ENCODE measurements around the gene SLC2A11. TPM values are rescaled to one million over a fixed set of nuclear protein-coding genes. Genes with fewer than 3 reads are reported as not detected.
"Not testable (repeated sequence)": the region's sequence is repeated elsewhere in the genome, so short reads cannot be mapped to it uniquely, and the experiment has no call there.

Gene SLC2A11
- total RNA-seq, 1 donor from 2014 or later: 4.2 TPM

DNA sequence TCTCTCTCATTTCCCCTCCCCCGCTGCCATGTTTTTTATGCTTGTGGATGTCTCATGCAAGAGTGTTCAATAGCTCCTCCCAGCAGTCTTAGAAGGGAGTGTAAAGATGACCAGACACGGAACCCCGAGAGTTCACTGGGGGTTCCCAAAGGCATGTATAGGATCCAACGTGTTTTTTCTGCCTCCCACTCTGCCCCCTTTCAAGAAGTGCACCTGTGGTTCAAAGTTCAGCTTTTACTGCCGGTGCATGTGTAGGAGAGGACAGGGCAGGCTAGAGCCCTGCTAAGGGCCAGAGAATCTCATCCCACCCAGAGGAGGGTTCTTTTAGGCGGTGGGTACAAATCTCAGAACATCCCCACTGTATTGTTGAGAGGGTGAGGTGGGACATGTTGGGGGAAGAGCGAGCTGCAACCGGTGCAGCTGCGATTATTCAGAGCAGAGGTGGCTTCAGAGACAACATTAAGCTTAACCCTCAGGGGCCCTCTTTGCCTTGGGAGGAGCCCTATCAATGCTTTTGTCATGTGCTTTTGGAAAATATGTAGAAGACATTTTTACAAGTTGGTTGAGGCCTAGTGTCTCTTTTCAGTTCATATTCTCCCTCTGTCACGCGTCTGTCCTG lies 51.0 kb downstream of the SLC2A11 start:
- DNase-seq: no peak

DNA sequence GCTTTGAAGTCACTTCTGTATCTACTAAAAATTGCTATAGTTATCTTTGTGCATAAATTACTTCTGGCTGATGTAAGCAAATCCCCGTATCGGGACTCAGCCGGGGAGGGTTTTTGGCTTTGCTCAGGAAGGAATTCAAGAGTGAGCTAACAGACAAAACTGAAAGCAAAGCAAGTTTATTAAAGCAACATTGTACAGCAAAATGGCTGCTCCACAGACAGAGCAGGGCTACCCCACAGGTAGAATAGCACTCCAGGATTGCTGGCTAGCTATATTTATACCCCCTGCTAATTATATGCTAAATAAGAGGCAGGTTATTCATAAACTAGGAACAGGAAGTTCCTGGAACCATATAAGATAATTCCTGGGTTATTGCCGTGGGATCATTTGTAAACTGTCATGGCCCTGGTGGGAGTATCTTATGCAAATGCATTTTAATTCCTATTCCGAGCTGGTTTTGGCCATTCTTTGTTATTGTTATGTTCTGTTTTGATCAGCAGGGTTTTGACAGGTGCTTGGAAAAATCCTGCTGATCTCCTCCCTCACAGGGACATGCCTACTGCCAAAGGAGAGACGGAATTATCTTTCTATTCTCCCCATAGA lies 51.7 kb downstream of the SLC2A11 start:
- DNase-seq: peak; percentile 39

DNA sequence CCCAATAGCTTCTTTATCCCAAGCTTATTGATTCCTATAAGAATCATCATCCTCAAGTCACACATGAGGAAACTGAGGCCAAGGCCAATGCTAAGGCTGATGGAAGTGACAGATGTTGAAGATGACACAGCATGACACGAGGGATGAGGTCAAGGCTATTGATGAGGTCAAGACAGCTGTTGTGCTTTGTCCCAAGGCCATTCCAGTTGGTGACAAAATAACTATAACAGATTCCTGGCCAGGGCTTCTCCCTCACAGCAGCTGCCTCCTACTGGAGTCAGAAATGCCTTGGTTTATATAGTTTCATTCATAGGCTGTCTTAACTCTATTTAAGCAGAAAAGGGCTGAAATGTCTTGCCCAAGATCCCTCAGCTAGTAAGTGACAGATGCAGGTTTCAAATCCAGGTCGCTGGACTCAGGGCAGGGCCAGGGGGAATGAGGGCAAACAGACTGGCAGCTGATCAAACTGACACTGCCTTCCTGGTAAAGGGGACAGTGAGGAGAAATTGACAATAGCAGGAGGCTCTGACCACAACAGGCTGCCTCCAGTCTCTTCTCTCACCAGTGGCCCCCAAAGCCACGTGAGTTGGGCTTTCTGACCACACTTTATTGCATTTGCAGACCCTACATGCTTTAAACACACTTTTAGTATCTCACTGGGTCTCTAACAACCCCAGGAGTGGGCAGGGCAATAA lies 53.0 kb downstream of the SLC2A11 start:
- no peak for DNase-seq

DNA sequence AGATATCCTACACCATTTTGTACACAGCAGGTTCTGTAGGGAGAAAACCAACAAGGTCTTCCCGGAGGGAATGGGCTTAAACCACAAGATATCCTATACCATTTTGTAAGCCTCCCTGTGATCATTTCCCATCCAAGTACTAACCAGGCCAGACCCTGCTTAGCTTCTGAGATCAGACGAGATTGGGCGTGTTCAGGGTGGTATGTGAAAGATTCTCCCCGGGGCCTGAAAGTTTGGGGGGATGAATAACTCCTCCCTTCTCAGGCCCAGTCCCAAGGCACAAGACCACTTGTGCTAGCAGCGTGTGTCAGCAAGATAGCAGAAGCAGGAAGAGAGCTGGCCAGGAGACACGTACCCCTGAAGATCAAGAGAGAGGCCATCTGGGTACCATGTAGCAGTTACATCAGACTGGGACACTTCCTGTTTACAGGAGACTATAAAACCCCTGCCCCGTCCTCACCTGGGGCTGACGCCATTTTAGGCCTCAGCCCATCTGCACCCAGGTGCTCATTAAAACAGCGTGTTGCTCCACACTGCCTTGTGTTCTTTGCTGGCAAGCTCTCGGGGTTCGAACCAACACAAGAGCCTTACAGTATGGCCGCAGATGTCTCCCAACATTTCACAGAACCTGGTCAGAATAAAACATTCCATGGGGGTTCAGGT lies 53.8 kb downstream of the SLC2A11 start:
- DNase-seq: no peak

DNA sequence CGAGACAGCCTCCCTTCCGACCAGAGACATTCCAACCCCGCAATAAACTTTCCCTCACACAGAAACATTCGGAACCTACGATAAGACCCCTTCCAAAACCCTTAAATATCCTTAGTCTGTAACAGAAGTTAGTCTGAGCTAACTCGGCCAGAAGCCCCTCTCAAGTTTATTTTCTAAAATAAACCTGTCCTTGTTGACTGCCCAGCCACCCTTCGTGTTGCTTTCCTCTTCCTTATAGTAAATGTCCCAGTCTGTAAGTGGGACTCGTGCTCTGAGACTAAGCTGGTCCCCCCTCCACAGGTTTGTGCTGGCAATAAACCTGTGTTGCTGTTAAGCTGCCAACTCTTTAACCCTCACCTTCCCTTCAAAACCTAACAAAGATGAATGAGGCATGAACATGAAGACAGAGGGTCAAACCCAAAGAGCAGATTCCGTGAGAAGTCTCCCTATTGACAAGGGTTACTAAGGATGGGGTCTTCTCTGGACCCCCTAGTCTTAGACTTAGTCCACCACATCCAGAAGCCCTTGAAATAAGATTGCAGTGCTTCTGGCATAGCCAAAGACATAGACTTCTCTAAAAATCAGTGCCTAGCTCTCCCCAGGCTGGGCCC lies 54.7 kb downstream of the SLC2A11 start:
- no peak for DNase-seq

DNA sequence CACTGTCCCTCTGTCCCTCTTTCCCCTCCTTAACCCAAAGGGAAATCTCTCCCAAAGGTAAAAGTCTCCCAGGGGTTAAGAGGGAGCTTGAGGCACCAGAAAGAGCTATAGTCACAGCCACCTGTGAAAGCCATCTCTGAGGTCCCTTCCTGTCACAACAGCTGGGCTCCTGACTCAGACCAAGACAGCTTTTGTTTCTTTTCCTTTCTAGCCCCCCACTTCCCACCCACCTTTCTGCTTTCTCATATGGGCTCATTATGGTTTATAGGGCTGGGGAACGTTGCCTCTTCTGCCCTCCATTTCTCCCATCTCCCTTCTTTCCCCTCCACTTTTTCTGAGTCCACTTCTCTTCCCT lies 55.6 kb downstream of the SLC2A11 start:
- DNase-seq: no peak

DNA sequence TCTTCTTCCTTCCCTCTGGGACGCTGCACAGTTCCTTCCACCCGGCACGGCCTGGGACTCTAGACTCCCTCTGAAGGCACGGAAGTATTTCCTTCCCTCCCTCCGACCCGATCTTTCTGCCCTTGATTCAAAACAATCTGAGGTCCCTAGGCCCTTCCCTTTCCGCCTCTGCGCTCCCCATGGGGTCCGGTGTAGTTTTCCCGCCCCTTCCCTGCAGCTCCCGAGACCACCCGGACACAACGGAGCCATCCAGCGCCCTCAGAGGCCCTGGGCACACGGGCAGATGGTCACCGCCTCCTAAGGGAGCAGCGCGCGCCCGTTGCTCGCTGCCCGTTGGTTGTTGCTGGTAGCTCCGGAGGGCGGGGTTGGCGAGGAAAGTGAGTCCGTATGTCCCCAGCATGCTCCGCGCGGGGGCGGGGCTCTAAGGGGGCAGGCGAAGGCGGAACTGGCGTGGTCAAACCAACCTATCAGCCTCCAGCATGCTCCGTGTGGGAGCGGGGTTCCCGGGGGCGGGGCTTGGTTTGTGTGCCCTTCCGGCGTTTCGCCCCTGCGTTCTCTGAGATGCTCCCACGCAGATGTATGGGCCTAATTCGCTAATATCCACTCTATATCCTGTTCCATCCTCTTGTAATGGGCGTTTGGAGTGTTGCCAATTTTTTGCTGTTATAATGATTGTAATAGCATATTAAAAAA lies 56.1 kb downstream of the SLC2A11 start:
- DNase-seq: peak; percentile 97

DNA sequence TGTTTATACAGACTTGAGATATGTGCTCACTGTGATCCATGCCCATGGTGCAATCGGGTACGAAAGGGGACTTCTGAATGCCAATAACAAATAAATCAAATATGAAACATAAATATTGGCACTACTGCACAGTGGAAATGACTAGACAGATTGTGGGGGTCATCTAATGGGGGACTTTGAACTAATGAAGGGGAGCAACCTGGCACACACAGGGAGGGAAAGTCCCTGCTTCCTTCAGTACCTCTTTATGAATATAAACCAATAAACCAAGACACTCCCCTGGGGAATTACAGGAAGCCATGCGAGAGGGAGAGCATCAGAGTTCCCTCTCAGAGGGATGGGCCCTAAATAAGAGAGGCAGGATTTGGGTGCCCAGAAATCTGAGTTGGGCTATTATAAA lies 57.6 kb downstream of the SLC2A11 start:
- DNase-seq: no peak

DNA sequence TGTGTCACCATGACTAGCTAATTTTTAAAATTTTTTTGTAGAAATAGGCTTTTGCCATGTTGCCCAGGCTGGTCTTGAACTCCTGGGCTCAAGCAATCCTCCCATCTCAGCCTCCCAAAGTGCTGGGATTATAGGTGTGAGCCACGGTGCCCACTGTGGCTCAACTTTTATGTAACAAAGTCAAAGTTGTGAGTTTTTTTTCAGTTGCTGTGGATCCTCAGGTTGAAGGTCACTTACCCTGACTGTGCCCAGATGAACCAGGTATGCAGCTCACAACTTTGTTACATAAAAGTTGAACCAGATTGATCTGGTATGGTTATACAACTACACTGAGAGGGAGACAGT lies 62.6 kb downstream of the SLC2A11 start:
- DNase-seq: not testable (repeated sequence)

DNA sequence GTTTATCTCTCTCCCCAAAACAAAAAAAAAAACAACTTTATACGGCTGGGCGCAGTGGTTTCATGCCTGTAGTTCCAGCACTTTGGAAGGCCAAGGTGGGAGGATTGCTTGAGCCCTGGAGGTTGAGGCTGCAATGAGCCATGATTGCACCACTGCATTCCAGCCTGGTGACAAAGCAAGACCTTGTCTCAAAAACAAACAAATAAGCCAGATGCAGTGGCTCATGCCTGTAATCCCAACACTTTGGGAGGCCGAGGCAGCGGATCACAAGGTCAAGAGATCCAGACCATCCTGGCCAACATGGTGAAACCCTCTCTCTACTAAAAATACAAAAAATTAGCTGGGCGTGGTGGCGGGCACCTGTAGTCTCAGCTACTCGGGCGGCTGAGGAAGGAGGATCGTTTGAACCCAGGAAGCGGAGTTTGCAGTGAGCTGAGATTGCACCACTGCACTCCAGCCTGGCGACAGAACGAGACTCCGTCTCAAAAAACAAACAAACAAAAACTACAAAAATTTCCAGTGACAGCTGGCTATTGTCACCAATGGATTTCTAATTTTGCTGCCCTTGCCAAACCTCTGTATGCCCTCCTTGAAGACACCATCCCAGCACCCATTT lies 64.0 kb downstream of the SLC2A11 start:
- DNase-seq: not testable (repeated sequence)

DNA sequence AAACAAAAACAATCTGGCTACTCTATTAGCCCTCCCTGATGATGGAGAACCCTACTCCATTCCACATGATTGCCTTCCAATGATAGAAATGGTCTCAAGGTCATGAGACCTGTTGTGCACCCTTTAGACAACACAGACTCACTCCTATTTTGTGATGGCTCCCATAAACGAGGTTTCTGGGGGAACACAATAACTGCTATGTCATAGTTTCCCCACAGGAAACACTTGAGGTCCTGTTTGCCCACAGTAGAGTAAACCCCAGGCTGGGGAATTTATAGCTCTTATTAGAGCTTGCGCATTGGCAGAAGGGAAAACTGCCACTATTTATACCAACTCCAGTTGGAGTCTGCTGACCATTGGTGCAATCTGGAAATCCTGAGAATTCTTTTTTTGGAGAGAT lies 65.2 kb downstream of the SLC2A11 start:
- no peak for DNase-seq

DNA sequence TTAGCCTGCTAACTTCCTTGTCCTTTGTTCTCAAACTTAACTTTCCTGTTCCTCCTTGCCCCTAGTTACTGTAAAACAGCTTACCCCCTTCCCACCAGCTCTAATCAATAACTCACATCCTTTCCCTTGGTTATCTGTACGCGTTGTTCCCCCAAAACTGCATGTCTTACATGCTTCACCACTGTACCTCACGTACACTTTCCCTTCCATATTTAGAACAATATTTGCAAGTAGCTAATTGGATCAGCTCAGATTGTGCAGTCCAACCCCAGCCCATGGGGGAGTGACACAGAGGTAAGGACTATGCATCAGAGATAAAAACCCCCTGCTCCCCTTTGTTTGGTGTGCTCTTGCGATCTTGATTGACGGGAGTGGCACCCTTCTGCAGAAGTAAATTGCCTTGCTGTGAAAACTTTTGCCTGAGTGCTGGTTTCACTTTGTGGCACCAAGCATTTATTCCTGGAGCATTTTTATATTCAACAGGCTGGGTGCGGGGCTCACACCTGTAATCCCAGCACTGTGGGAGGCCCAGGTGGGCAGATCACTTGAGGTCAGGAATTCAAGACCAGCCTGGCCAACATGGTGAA lies 67.4 kb downstream of the SLC2A11 start:
- DNase-seq: no peak

DNA sequence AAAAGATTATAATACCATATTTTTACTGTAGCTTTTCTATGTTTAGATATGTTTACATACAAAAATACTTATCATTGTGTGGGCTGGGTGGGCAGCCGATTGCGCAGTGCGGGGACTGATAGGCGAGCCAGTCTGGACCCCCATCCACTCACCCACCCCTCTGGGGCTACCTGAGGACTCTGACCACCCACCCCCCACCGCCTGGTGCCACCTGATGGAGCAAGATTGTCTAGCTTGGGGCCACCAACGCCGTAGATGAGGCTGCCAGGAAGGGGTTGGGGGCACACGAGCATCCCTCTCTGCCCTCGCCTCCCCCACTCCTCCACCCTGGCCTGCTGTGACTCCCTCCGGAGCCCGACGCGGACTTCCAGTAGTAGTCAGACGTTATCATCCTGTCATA lies 68.9 kb downstream of the SLC2A11 start:
- no peak for DNase-seq

Small RNAs within 50 kb of the gene (small RNA-seq; reads per million reads assigned to genes)
- not detected for gene RN7SL268P (ENCODE audit: low replicate concordance)

Other genes with a start within 250 kb of the SLC2A11 start
- gene DRICH1, start 225.6 kb upstream of the SLC2A11 start, total RNA-seq: 0.39 TPM
- gene RGL4, start 166.9 kb upstream of the SLC2A11 start, total RNA-seq: 2.7 TPM
- 4.3 TPM for gene ZNF70, start 106.8 kb upstream of the SLC2A11 start, total RNA-seq
- gene VPREB3, start 103.5 kb upstream of the SLC2A11 start, total RNA-seq: not detected
- 0.30 TPM for gene C22orf15, start 94.9 kb upstream of the SLC2A11 start, total RNA-seq
- 17.1 TPM for gene CHCHD10, start 89.9 kb upstream of the SLC2A11 start, total RNA-seq
- gene MMP11, start 85.0 kb upstream of the SLC2A11 start, total RNA-seq: 4.9 TPM
- 24.8 TPM for gene SMARCB1, start 70.9 kb upstream of the SLC2A11 start, total RNA-seq
- gene DERL3, start 18.9 kb upstream of the SLC2A11 start, total RNA-seq: 0.49 TPM
- 69.8 TPM for gene MIF, start 36.5 kb downstream of the SLC2A11 start, total RNA-seq
- gene GSTT2B, start 103.3 kb downstream of the SLC2A11 start, total RNA-seq: 0.89 TPM
- gene DDTL, start 109.0 kb downstream of the SLC2A11 start, total RNA-seq: 0.20 TPM
- gene DDT, start 116.6 kb downstream of the SLC2A11 start, total RNA-seq: 51.6 TPM
- not detected for gene GSTT2, start 122.3 kb downstream of the SLC2A11 start, total RNA-seq
- gene GSTT4, start 147.6 kb downstream of the SLC2A11 start, total RNA-seq: not detected
- 39.1 TPM for gene CABIN1, start 153.4 kb downstream of the SLC2A11 start, total RNA-seq

Measured in skin of body (tissue), 3 donors.